ENCODE measurements around the gene MEI1. TPM values are rescaled to one million over a fixed set of nuclear protein-coding genes. Genes with fewer than 3 reads are reported as not detected.

The MEI1 gene
- total RNA-seq, 1 donor from 2014 or later: 0.64 TPM

DNA sequence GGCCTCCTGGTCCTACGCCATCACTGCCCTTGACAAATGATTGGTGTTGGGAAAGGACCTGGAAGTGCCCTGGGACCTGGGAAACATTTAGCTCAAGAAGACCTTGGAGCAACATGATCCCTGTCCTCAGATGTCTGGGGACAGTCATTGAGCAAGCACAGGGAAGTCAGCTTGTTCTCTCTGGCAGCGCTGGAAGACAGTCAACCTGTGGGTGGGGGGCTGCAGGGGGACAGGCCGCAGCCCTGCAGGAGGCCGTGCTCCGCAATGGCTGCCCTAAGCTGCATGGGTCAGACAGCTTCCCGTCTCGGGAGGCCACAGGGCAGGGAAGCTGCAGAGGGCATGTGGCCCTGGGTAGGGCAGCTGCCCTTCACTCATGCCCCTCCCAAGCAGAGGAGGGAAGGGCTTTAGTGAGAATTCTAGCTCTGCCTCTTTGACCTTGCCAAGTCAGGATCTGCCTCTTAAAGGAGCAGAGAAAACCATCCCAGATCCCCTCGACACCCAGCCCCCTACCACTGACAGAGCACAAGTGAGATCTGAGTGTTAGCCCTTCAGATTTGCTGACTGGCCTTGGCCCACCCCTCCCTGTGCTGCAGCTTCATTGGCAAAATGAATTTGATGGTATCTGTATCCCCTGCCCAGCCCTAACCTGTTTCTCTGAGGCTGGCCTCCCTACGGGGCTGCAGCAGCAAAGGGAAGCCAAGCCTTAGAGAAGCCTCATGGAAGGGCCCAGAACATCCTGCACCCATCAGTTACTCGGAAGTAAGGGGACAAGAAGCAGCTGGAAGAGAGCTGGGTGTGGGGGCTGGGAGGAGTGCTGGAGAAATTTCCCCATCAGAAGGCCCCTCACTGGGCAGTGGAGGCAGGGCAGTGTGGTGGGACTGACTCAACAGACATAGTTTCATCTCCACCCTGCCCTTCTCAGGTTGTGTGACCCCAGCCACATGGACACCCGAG, 127.4 kb downstream of the MEI1 start:
- H3K36me3 Mint-ChIP-seq (ENCODE audit: unreplicated experiment): no peaks in the 10 kb centered on the region

DNA sequence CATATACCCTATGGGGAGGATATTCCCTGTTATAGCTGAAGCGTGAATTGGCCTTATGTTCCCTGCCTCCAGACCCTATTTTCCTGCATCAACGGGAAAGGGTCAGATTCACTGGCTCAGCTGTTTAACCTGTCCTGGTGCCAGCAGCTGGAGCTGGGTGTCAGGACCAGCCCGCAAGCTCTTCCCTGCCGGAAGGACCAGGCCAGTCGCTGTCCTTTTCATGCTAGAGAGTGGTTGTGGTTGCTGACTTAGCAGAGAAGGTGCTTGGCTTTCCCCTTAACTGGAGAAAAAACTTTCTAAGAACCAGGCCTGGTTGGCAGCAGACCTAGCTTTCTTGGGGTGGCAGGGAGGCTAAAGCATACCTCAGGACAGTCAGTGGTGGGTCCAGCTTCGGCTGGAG, 128.4 kb downstream of the MEI1 start:
- Mint-ChIP-seq H3K36me3 (ENCODE audit: unreplicated experiment) (no peaks in the 10 kb centered on the region), H3K27me3 (ENCODE audit: unreplicated experiment) (peaks cover 6% of the 10 kb centered on the region), H3K4me1 (ENCODE audit: low read depth, unreplicated experiment) (peaks cover 24% of the 10 kb centered on the region), H3K4me3 (ENCODE audit: unreplicated experiment) (no peak overlapping the region), H3K27ac (ENCODE audit: unreplicated experiment) (no peak overlapping the region), H3K9me3 (ENCODE audit: unreplicated experiment) (peaks cover 17% of the 10 kb centered on the region)
- TF ChIP-seq, protein P1, sequence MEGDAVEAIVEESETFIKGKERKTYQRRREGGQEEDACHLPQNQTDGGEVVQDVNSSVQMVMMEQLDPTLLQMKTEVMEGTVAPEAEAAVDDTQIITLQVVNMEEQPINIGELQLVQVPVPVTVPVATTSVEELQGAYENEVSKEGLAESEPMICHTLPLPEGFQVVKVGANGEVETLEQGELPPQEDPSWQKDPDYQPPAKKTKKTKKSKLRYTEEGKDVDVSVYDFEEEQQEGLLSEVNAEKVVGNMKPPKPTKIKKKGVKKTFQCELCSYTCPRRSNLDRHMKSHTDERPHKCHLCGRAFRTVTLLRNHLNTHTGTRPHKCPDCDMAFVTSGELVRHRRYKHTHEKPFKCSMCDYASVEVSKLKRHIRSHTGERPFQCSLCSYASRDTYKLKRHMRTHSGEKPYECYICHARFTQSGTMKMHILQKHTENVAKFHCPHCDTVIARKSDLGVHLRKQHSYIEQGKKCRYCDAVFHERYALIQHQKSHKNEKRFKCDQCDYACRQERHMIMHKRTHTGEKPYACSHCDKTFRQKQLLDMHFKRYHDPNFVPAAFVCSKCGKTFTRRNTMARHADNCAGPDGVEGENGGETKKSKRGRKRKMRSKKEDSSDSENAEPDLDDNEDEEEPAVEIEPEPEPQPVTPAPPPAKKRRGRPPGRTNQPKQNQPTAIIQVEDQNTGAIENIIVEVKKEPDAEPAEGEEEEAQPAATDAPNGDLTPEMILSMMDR (IDR thresholded peaks at IDR 0.05; ENCODE audit: partially characterized antibody, unreplicated experiment): no peak
- no peak for DNase-seq

More for the DNA sequence above, 127.4 kb downstream of the MEI1 start:
- no peak for DNase-seq
- Mint-ChIP-seq H3K4me3 (ENCODE audit: unreplicated experiment) (no peak overlapping the region), H3K4me1 (ENCODE audit: low read depth, unreplicated experiment) (peaks cover 29% of the 10 kb centered on the region), H3K27ac (ENCODE audit: unreplicated experiment) (no peak overlapping the region), H3K27me3 (ENCODE audit: unreplicated experiment) (peaks cover under 1% of the 10 kb centered on the region), H3K9me3 (ENCODE audit: unreplicated experiment) (peaks cover 12% of the 10 kb centered on the region)
- TF ChIP-seq, protein P1 (IDR thresholded peaks at IDR 0.05; ENCODE audit: partially characterized antibody, unreplicated experiment): no peak

DNA sequence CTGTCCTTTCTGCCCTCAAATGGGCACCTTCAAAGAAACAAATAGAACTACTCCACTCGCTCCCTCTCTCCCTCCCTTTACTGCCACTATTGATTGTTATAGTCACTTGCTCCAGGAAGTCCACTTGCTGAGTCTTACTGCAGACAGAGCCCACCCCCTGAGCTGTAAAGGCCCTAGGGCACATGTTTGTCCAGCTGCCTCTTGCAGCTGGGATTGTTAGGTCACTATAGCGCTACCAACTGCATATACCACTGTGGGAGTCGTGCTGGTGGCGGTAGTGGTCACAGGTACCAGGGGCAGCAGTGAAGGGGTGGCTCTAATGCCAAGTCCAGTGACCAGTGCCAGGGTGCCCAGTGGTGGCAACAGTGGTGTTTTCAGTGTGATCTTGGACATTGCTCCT, 129.2 kb downstream of the MEI1 start:
- TF ChIP-seq, protein P1 (IDR thresholded peaks at IDR 0.05; ENCODE audit: partially characterized antibody, unreplicated experiment): no peak
- Mint-ChIP-seq H3K9me3 (ENCODE audit: unreplicated experiment) (peaks cover 16% of the 10 kb centered on the region), H3K27me3 (ENCODE audit: unreplicated experiment) (peaks cover 7% of the 10 kb centered on the region), H3K4me1 (ENCODE audit: low read depth, unreplicated experiment) (peaks cover 24% of the 10 kb centered on the region), H3K27ac (ENCODE audit: unreplicated experiment) (peak overlapping the region; percentile 77), H3K36me3 (ENCODE audit: unreplicated experiment) (no peaks in the 10 kb centered on the region), H3K4me3 (ENCODE audit: unreplicated experiment) (peak overlapping the region; percentile 75)
- DNase-seq: peak; percentile 31

DNA sequence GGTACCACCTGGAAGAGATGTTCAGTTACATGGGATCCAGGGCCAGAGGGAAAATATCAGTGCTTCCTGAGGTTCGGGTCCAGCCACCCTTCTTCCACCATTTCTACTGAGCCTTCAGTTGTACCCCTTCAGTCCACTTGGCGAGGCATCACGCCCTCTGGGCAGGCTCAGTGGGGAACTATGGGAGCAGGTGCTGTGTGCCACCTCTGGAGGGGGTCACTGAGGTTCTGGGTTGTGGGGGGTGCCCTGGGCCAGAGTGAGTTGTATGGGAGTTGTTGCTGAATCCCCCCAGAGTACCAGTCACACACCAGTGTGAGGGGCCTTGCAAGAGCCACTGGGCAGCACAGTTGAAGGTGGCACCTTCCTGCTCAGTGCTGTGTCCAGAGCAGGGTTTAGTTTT, 130.9 kb downstream of the MEI1 start:
- no peak overlapping the region for H3K4me3 Mint-ChIP-seq (ENCODE audit: unreplicated experiment)
- no peak for DNase-seq
- H3K27ac Mint-ChIP-seq (ENCODE audit: unreplicated experiment): peak overlapping the region; percentile 62
- peaks cover 21% of the 10 kb centered on the region for H3K4me1 Mint-ChIP-seq (ENCODE audit: low read depth, unreplicated experiment)
- peaks cover 12% of the 10 kb centered on the region for H3K27me3 Mint-ChIP-seq (ENCODE audit: unreplicated experiment)
- H3K9me3 Mint-ChIP-seq (ENCODE audit: unreplicated experiment): peaks cover 19% of the 10 kb centered on the region
- TF ChIP-seq, protein P1 (IDR thresholded peaks at IDR 0.05; ENCODE audit: partially characterized antibody, unreplicated experiment): no peak
- no peaks in the 10 kb centered on the region for H3K36me3 Mint-ChIP-seq (ENCODE audit: unreplicated experiment)

DNA sequence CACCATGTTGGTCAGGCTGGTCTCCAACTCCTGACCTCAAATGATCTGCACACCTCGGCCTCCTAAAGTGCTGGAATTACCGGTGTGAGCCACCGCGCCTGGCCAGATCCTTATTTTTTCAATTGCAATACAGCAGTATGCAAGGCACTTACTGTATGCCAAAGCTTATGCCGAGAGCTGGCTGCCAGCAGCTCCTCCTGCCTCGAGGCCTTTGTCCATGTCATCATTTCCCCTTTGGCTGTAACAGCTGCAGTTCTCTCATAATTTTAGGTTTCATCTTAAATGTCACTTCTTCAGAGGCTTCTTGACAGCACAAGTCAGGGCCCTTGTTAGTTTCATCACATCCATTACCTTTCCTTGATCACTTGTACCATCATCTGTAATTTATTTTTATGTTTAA, 132.1 kb downstream of the MEI1 start:
- peaks cover 17% of the 10 kb centered on the region for H3K4me1 Mint-ChIP-seq (ENCODE audit: low read depth, unreplicated experiment)
- peak overlapping the region; percentile 87 for H3K4me3 Mint-ChIP-seq (ENCODE audit: unreplicated experiment)
- DNase-seq: no peak
- TF ChIP-seq, protein P1 (IDR thresholded peaks at IDR 0.05; ENCODE audit: partially characterized antibody, unreplicated experiment): no peak
- H3K9me3 Mint-ChIP-seq (ENCODE audit: unreplicated experiment): peaks cover 19% of the 10 kb centered on the region
- peaks cover 5% of the 10 kb centered on the region for H3K36me3 Mint-ChIP-seq (ENCODE audit: unreplicated experiment)
- peak overlapping the region; percentile 99 for H3K27ac Mint-ChIP-seq (ENCODE audit: unreplicated experiment)
- peaks cover 12% of the 10 kb centered on the region for H3K27me3 Mint-ChIP-seq (ENCODE audit: unreplicated experiment)

Measured in glutamatergic neuron (in vitro differentiated cells).